Caki2 (cell line): ENCODE measurements around the gene RARS1. TPM values are rescaled to one million over a fixed set of nuclear protein-coding genes. Genes with fewer than 3 reads are reported as not detected.

Source experiments
- DNase-seq: peaks from one replicate; pipeline ENCODE4 v3.0.0-alpha.2; 2015; ENCODE audit warnings: low read depth
- in situ Hi-C: cut with HindIII; loops from 2 replicates; pipeline ENCODE4 v1.10.0; 2016; ENCODE audit warnings: low sequenced_read_pairs, low pct_unique_long_range_greater_than_20kb, mixed read lengths
- total RNA-seq: library from RNA; depleted of rRNA; stranded (reverse); fragments of >200 nt; shearing (Covaris generic); gene quantifications from 2 replicates; pipeline ENCODE4 v1.2.3, GENCODE V29; 2014; ENCODE audit warnings: low replicate concordance

RARS1 gene
- total RNA-seq, 1 experiment from 2014 or later: 273 TPM

- in situ Hi-C loops: no loop called here
- no peak for DNase-seq
Observed at GRCh38 chr5:168474319-168474718, 12.0 kb upstream of the RARS1 start.

DNA sequence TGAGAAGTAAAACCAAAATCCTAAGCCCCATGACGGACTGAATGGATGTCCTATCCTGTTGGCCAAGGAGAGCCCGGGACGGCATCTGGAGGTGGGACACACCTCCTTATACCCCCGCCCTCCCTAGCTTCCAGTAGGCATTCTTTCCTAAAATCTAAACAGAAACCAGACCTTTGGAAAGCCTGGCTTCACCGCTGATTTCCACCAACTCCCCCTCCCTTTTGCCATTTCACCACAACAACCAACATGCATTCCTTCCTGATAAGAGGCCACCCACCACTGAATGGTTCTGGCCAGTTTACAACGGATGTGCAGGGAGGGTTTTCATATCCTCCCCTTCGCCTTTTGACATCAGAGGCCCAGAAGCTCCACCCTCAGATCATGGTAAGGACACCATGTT is 9.2 kb upstream of the RARS1 start:
- no peak for DNase-seq
- in situ Hi-C loops: no loop called here

- in situ Hi-C loops: no loop called here
- no peak for DNase-seq
Observed at GRCh38 chr5:168479166-168479565, 7.1 kb upstream of the RARS1 start.

GRCh38 chr5:168480601-168481000 is 5.7 kb upstream of the RARS1 start:
- no peak for DNase-seq
- in situ Hi-C loops: no loop called here

GRCh38 chr5:168481330-168481788 is 4.9 kb upstream of the RARS1 start:
- DNase-seq: no peak
- in situ Hi-C loops: no loop called here

DNA sequence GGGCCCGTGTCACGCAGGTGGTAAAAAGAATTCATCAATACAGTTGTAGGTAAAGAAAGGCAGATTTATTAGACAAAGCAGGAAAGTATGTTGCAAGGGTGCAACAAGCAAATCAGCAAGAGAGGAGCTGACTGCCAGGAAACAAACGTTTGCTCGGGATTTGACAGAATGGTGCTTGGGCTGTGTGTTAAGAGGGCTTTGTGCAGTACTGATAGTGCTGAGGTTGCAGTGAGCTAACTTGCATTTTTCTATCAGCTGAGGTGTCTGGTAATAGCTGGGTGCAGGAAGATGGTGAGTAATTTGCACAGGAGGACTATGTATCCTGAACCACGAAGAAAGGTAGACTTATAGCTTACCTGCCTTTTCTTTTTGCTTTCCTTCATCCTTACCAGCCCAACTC is 3.9 kb upstream of the RARS1 start:
- DNase-seq: no peak
- in situ Hi-C loops: no loop called here

GRCh38 chr5:168489059-168489458 is 2.8 kb downstream of the RARS1 start:
- no peak for DNase-seq
- in situ Hi-C loops: no loop called here

- in situ Hi-C loops: no loop called here
- no peak for DNase-seq
Observed at GRCh38 chr5:168494057-168494555, 7.8 kb downstream of the RARS1 start.

- in situ Hi-C loops: no loop called here
- DNase-seq: no peak
Observed at GRCh38 chr5:168502563-168503237, 16.4 kb downstream of the RARS1 start.

DNA sequence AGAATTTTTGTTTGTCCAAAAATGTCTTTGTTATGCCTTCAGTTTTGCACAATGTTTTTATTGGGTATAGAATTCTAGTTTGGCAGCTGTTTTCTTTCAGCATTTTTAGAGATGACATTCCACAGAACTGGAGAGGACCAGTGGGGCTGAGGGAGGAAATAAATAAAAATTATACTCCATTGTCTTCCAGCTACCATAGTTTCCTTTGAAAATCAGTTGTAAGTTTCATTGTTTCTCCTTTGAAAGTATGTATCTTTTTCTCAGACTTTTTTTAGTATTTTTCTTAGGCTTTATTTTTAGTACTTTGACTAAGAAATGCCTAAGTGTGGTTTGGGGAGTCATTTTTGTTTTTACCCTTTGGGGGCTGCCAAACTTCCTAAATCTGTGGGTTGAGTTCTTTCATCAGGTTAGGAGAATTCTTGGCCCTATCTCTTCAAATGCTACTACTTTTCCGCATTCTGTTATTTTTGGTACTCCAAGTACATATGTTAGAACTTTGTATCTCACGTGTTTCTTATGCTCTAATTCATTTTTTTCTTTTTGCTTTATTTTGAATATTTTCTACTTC is 27.7 kb downstream of the RARS1 start:
- in situ Hi-C loops: no loop called here
- DNase-seq: peak; percentile 16

- in situ Hi-C loops: no loop called here
- no peak for DNase-seq
Observed at GRCh38 chr5:168525856-168526255, 39.6 kb downstream of the RARS1 start.

GRCh38 chr5:168527756-168528295 is 41.6 kb downstream of the RARS1 start:
- in situ Hi-C loops: no loop called here
- DNase-seq: no peak

DNA sequence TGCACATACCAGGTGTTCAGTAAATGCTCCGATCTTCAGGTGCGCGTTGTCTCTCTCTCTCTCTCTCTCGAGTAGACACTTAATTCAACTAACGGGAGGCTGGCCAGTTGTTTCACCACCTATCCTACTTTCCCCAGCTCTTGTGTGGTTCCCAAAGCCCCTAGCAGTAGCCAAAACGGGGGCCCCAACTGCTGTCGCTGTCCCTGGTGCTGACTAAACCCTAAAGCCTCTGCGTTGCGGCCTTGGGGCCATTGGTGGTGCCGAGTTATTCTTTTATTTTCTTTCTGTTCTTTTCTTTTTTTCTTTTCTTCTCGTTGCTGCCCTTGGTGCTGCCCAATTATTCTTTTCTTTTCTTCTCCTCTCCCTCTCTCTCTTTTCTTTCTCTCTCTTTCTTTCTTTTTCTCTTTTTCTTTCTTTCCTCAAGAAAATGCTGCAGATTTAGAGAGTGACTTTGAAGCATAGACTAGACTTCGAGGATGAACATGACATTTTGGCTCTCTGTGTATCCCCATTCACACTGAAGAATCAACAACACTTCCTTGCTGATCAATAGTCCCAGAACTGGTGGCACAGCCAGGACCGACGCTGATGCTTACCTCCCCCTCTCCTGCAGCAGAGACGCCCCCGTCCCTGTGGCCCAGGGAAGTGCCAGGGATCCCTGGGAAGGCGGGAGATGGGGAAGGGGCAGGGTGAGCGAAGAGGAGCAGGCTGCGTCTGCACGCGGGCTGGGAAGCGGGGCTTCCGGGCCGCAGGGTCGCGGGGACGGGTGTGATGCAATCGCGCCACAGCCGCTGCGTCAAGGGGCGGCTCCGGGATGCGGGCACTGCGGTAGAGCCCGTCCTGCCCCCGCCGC is 42.5 kb downstream of the RARS1 start, which contains the start of gene FBLL1:
Gene FBLL1 (plus strand): TSS at position 785 of the 853 bp plus-strand sequence. CDS start 200 bp downstream, outside the sequence.
- peak; percentile 27 for DNase-seq
- in situ Hi-C loops: no loop called here

GRCh38 chr5:168529374-168530234 is 43.3 kb downstream of the RARS1 start:
- DNase-seq: no peak
- in situ Hi-C loops: no loop called here

DNA sequence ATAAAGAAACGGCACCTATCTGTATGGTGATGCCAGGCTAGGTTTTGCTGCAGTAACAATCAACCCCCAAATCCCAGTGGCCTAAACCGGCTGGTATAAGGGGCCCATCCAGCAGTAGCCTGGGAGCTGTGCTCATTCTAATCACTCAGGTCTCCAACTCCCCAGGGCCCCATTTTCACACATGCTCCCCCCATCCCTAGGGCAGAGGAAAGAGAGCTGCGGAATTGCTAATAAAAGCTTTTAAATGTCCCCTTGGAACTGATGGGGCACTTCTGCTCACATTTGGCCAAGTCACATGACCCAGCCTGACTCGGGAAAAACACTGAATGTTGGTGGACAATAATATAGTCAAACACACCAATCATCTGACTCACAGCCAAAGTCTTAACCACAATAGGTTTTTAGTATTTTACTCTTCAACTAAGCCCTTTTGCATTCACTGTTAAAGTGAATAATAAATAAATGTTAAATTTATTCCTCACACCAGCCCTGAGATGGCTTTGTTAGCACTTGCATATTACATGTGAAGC is 44.4 kb downstream of the RARS1 start:
- in situ Hi-C loops: no loop called here
- DNase-seq: no peak

GRCh38 chr5:168531191-168531590 is 44.9 kb downstream of the RARS1 start:
- in situ Hi-C loops: no loop called here
- DNase-seq: no peak

- in situ Hi-C loops: no loop called here
- no peak for DNase-seq
Observed at GRCh38 chr5:168531987-168532864, 46.0 kb downstream of the RARS1 start.
